Fibroblast of the conjunctiva (primary cell): Measurements from ENCODE around the gene DSCAML1.

ENCODE experiments used
- DNase-seq: peaks from one replicate; pipeline ENCODE4 v3.0.0-alpha.2; 2010; ENCODE audit warnings: low read depth

The DSCAML1 gene

GRCh38 chr11:117610901-117611300 is 186.1 kb downstream of the DSCAML1 start:
- DNase-seq = no peak

- DNase-seq = no peak
Measured at GRCh38 chr11:117610045-117610444, 187.0 kb downstream of the DSCAML1 start.

- DNase-seq = no peak
Measured at GRCh38 chr11:117607449-117607848, 189.6 kb downstream of the DSCAML1 start.

- DNase-seq = no peak
Measured at GRCh38 chr11:117606790-117607189, 190.2 kb downstream of the DSCAML1 start.

GRCh38 chr11:117606211-117606610 is 190.8 kb downstream of the DSCAML1 start:
- DNase-seq = no peak

- no peak for DNase-seq
Measured at GRCh38 chr11:117605331-117605730, 191.7 kb downstream of the DSCAML1 start.

- no peak for DNase-seq
Measured at GRCh38 chr11:117604336-117604995, 192.6 kb downstream of the DSCAML1 start.

GRCh38 chr11:117603932-117604331 is 193.1 kb downstream of the DSCAML1 start:
- no peak for DNase-seq

- DNase-seq = no peak
Measured at GRCh38 chr11:117601006-117601708, 195.9 kb downstream of the DSCAML1 start.

- DNase-seq = no peak
Measured at GRCh38 chr11:117600234-117600783, 196.7 kb downstream of the DSCAML1 start.

GRCh38 chr11:117597071-117597470 is 199.9 kb downstream of the DSCAML1 start:
- no peak for DNase-seq

GRCh38 chr11:117595440-117595839 is 201.6 kb downstream of the DSCAML1 start:
- DNase-seq = no peak

GRCh38 chr11:117594721-117595120 is 202.3 kb downstream of the DSCAML1 start:
- DNase-seq = no peak

- DNase-seq = no peak
Measured at GRCh38 chr11:117593065-117593464, 204.0 kb downstream of the DSCAML1 start.

GRCh38 chr11:117591316-117592039 is 205.5 kb downstream of the DSCAML1 start:
- no peak for DNase-seq

GRCh38 chr11:117589063-117589462 is 208.0 kb downstream of the DSCAML1 start:
- DNase-seq = no peak

- no peak for DNase-seq
Measured at GRCh38 chr11:117588166-117588810, 208.7 kb downstream of the DSCAML1 start.

GRCh38 chr11:117587416-117587815 is 209.6 kb downstream of the DSCAML1 start:
- DNase-seq = no peak

GRCh38 chr11:117586392-117586791 is 210.6 kb downstream of the DSCAML1 start:
- DNase-seq = no peak

- DNase-seq = no peak
Measured at GRCh38 chr11:117585631-117586030, 211.4 kb downstream of the DSCAML1 start.

- no peak for DNase-seq
Measured at GRCh38 chr11:117584056-117584830, 212.8 kb downstream of the DSCAML1 start.
